ENCODE measurements around the gene CRAMP1. TPM values are rescaled to one million over a fixed set of nuclear protein-coding genes. Genes with fewer than 3 reads are reported as not detected.
"Not testable (repeated sequence)": the region's sequence is repeated elsewhere in the genome, so short reads cannot be mapped to it uniquely, and the experiment has no call there.

CRAMP1 gene
- polyA plus RNA-seq, 3 donors = 16.6 to 30.6 (median 30.2) TPM

GRCh38 chr16:1677942-1678499 is 65.9 kb downstream of the CRAMP1 start, which contains the start of gene JPT2:
JPT2 (plus strand) TSS chr16:1678279; CDS start chr16:1678313, 34 bp downstream.
- DNase-seq = peak; percentile 97

- DNase-seq = peak; percentile 14
Measured at GRCh38 chr16:1678500-1679098, 66.4 kb downstream of the CRAMP1 start.

- DNase-seq = no peak
Measured at GRCh38 chr16:1680361-1680760, 68.2 kb downstream of the CRAMP1 start.

GRCh38 chr16:1681032-1681431 is 68.9 kb downstream of the CRAMP1 start:
- no peak for DNase-seq

- no peak for DNase-seq
Measured at GRCh38 chr16:1687427-1688316, 75.5 kb downstream of the CRAMP1 start.

- DNase-seq = no peak
Measured at GRCh38 chr16:1688807-1689560, 76.8 kb downstream of the CRAMP1 start.

GRCh38 chr16:1689853-1690252 is 77.7 kb downstream of the CRAMP1 start:
- no peak for DNase-seq

- no peak for DNase-seq
Measured at GRCh38 chr16:1690810-1691209, 78.7 kb downstream of the CRAMP1 start.

- no peak for DNase-seq
Measured at GRCh38 chr16:1691276-1691675, 79.1 kb downstream of the CRAMP1 start.

- no peak for DNase-seq
Measured at GRCh38 chr16:1691956-1692355, 79.8 kb downstream of the CRAMP1 start.

GRCh38 chr16:1696863-1697262 is 84.7 kb downstream of the CRAMP1 start:
- no peak for DNase-seq

GRCh38 chr16:1698680-1699079 is 86.5 kb downstream of the CRAMP1 start:
- no peak for DNase-seq

GRCh38 chr16:1700246-1700645 is 88.1 kb downstream of the CRAMP1 start:
- no peak for DNase-seq

GRCh38 chr16:1701216-1701878 is 89.2 kb downstream of the CRAMP1 start:
- DNase-seq = no peak

GRCh38 chr16:1705324-1705687 is 93.1 kb downstream of the CRAMP1 start:
- not testable (repeated sequence) for DNase-seq

GRCh38 chr16:1705688-1706385 is 93.7 kb downstream of the CRAMP1 start, which contains the start of gene MAPK8IP3:
MAPK8IP3 (plus strand) TSS chr16:1706195; CDS start chr16:1706340, 145 bp downstream.
- DNase-seq = peak; percentile 90

GRCh38 chr16:1706386-1707192 is 94.4 kb downstream of the CRAMP1 start:
- DNase-seq = no peak

- DNase-seq = no peak
Measured at GRCh38 chr16:1707193-1707790, 95.1 kb downstream of the CRAMP1 start.

GRCh38 chr16:1708083-1708767 is 96.1 kb downstream of the CRAMP1 start:
- DNase-seq = no peak

Measured in renal pelvis (tissue), 4 donors.